T47D (cell line): ENCODE data around the gene CAV1.

ENCODE experiments used
- DNase-seq, 2 experiments: peaks; one replicate each; pipeline versions ENCODE4 v3.0.0 to v3.0.0-alpha.2; 2011 to 2012; ENCODE audit warnings: low read depth in 1 of 2, low spot score in 1 of 2
- JUND ChIP-seq: IDR thresholded peaks from 2 replicates; pipeline ENCODE4 v1.6.1; 2012; ENCODE audit warnings: low read depth
- in situ Hi-C: cut with HindIII; loops from 2 replicates; pipeline ENCODE4 v1.10.0; 2016; ENCODE audit warnings: low sequenced_read_pairs, low pct_unique_long_range_greater_than_20kb

The CAV1 gene

GRCh38 chr7:116527521-116527920, 2.7 kb downstream of the CAV1 start:
- in situ Hi-C loops = no loop called here

GRCh38 chr7:116528008-116528789, 3.4 kb downstream of the CAV1 start:
- DNase-seq = no peak
- in situ Hi-C loops = no loop called here
- no peak for TF ChIP-seq JUND

More at GRCh38 chr7:116527521-116527920, 2.7 kb downstream of the CAV1 start:
- no peak for TF ChIP-seq JUND
- no peak for DNase-seq

GRCh38 chr7:116529250-116529649, 4.4 kb downstream of the CAV1 start:
- TF ChIP-seq JUND = no peak
- in situ Hi-C loops = no loop called here
- DNase-seq = no peak

GRCh38 chr7:116530107-116530820, 5.4 kb downstream of the CAV1 start:
- DNase-seq = no peak
- no peak for TF ChIP-seq JUND
- in situ Hi-C loops = no loop called here

GRCh38 chr7:116532102-116532688, 7.4 kb downstream of the CAV1 start:
- in situ Hi-C loops = no loop called here
- no peak for DNase-seq
- TF ChIP-seq JUND = no peak

GRCh38 chr7:116534790-116535189, 10.0 kb downstream of the CAV1 start:
- DNase-seq = no peak
- in situ Hi-C loops = no loop called here
- TF ChIP-seq JUND = no peak

- in situ Hi-C loops = no loop called here
- no peak for TF ChIP-seq JUND
- DNase-seq = no peak
These were observed 10.6 kb downstream of the CAV1 start for GRCh38 chr7:116535416-116535815.

- in situ Hi-C loops = no loop called here
These were observed 13.3 kb downstream of the CAV1 start for GRCh38 chr7:116538138-116538537.

GRCh38 chr7:116539879-116540278, 15.0 kb downstream of the CAV1 start:
- no peak for TF ChIP-seq JUND
- DNase-seq = no peak
- in situ Hi-C loops = no loop called here

More at GRCh38 chr7:116538138-116538537, 13.3 kb downstream of the CAV1 start:
- DNase-seq = no peak
- no peak for TF ChIP-seq JUND

- TF ChIP-seq JUND = no peak
- no peak for DNase-seq
These were observed 15.9 kb downstream of the CAV1 start for GRCh38 chr7:116540743-116541142.

GRCh38 chr7:116541951-116542350, 17.1 kb downstream of the CAV1 start:
- in situ Hi-C loops = no loop called here
- no peak for TF ChIP-seq JUND
- no peak for DNase-seq

More at GRCh38 chr7:116540743-116541142, 15.9 kb downstream of the CAV1 start:
- in situ Hi-C loops = no loop called here

GRCh38 chr7:116542618-116543017, 17.8 kb downstream of the CAV1 start:
- in situ Hi-C loops = no loop called here
- TF ChIP-seq JUND = no peak
- DNase-seq = no peak

GRCh38 chr7:116543664-116544063, 18.8 kb downstream of the CAV1 start:
- no peak for TF ChIP-seq JUND
- in situ Hi-C loops = no loop called here
- DNase-seq = no peak
